ENCODE measurements around the gene CEP350. TPM values are rescaled to one million over a fixed set of nuclear protein-coding genes. Genes with fewer than 3 reads are reported as not detected.

Gene CEP350
- total and polyA plus RNA-seq, 10 of the 15 experiments (the other 5 are each of a cell fraction or from before 2014, with no cell fraction given) = 5.2 to 46.0 (median 23.1) TPM

- BruUV-seq (replicated peaks) = no TSS peak
- no peaks in the 10 kb centered on the region for H3K4me1 ChIP-seq (ENCODE audit: control insufficient read depth, insufficient read depth, low read length)
- FAIRE-seq = no peak
- H3K27ac ChIP-seq (ENCODE audit: control insufficient read depth, insufficient read depth) = no peak overlapping the region
- no peaks in the 10 kb centered on the region for H3K27me3 ChIP-seq (replicated peaks in 1 of 2; ENCODE audit: control insufficient read depth in 2 of 2, insufficient read depth in 2 of 2, low read length in 1 of 2)
- ChIA-PET POLR2A (no interaction called here), CTCF (interaction anchor here (0.6 kb wide), 1 partner anchor 310 kb away, joined by 4 read pairs; no protein-coding TSS in a partner anchor), SMC1A (ENCODE audit: uncharacterized antibody, unreplicated experiment) (interaction anchor here (1.7 kb wide), 1 partner anchor 67 kb away, joined by 7 read pairs; no protein-coding TSS in a partner anchor), RAD21 (ENCODE audit: unreplicated experiment) (no interaction called here)
- no peak for DNase-seq (ENCODE audit: low read depth, low spot score)
- no peaks in the 10 kb centered on the region for H3K79me2 ChIP-seq (ENCODE audit: control insufficient read depth, insufficient read depth, low read length)
- no peaks in the 10 kb centered on the region for H3K9me3 ChIP-seq (replicated peaks; ENCODE audit: control insufficient read depth, insufficient read depth, low read length)
- intact Hi-C loops (cut with micrococcal nuclease; ENCODE audit: unreplicated experiment) = no loop called here
- no peak overlapping the region for H3K4me3 ChIP-seq
- no peaks in the 10 kb centered on the region for H4K20me1 ChIP-seq (ENCODE audit: control insufficient read depth, insufficient read depth)
- H3K36me3 ChIP-seq (ENCODE audit: control insufficient read depth in 2 of 2, insufficient read depth in 2 of 2, low read length in 1 of 2) = peaks cover 0 to 17% of the 10 kb centered on the region in 2 experiments; a peak in 2 of 4 replicates
- ATAC-seq = no peak
- no peak overlapping the region for H3K9ac ChIP-seq (ENCODE audit: control insufficient read depth, insufficient read depth, low read length)
- in situ Hi-C loops (cut with MboI) = no loop called here
- no peak overlapping the region for H3K4me2 ChIP-seq (ENCODE audit: control insufficient read depth, insufficient read depth)
- no peak overlapping the region for H2AFZ ChIP-seq (ENCODE audit: control insufficient read depth, low read depth, low read length)
- 58% methylated on average over 2 of the region's 2 CpGs for WGBS (ENCODE audit: insufficient coverage, insufficient replicate concordance, low lambda C conversion rate, missing lambda C conversion rate)
- no peak for TF ChIP-seq CBX5 (IDR thresholded peaks at IDR 0.05; ENCODE audit: low read depth)
- no peak for TF ChIP-seq BRCA1 (IDR thresholded peaks at IDR 0.05; ENCODE audit: low read depth, low read length)
Observed at GRCh38 chr1:180112091-180112490, 157.5 kb downstream of the CEP350 start.

- H3K4me1 ChIP-seq (ENCODE audit: control insufficient read depth, insufficient read depth, low read length) = no peaks in the 10 kb centered on the region
- BruUV-seq (replicated peaks) = no TSS peak
- CTCF ChIA-PET = interaction anchor here (0.8 to 1.4 kb wide), 2 partner anchors 66 to 361 kb away, joined by 3 to 6 read pairs; no protein-coding TSS in a partner anchor
- peaks cover 0 to 17% of the 10 kb centered on the region in 2 experiments; a peak in 2 of 4 replicates for H3K36me3 ChIP-seq (ENCODE audit: control insufficient read depth in 2 of 2, insufficient read depth in 2 of 2, low read length in 1 of 2)
- no peaks in the 10 kb centered on the region for H3K27me3 ChIP-seq (replicated peaks in 1 of 2; ENCODE audit: control insufficient read depth in 2 of 2, insufficient read depth in 2 of 2, low read length in 1 of 2)
- DNase-seq (ENCODE audit: low read depth, low spot score) (no peak), FAIRE-seq (no peak), ATAC-seq (no peak)
- intact Hi-C loops (cut with micrococcal nuclease; ENCODE audit: unreplicated experiment) = no loop called here
- WGBS (ENCODE audit: insufficient coverage, insufficient replicate concordance, low lambda C conversion rate, missing lambda C conversion rate) = 70% methylated on average over 2 of the region's 2 CpGs
- H2AFZ ChIP-seq (ENCODE audit: control insufficient read depth, low read depth, low read length) = no peak overlapping the region
- RAD21 ChIA-PET (ENCODE audit: unreplicated experiment) = no interaction called here
- POLR2A ChIA-PET = no interaction called here
- H3K27ac ChIP-seq (ENCODE audit: control insufficient read depth, insufficient read depth) = no peak overlapping the region
- H3K4me2 ChIP-seq (ENCODE audit: control insufficient read depth, insufficient read depth) = no peak overlapping the region
- H3K9me3 ChIP-seq (replicated peaks; ENCODE audit: control insufficient read depth, insufficient read depth, low read length) = no peaks in the 10 kb centered on the region
- in situ Hi-C loops (cut with MboI) = no loop called here
- H3K79me2 ChIP-seq (ENCODE audit: control insufficient read depth, insufficient read depth, low read length) = no peaks in the 10 kb centered on the region
- SMC1A ChIA-PET (ENCODE audit: uncharacterized antibody, unreplicated experiment) = interaction anchor here (0.6 to 1.7 kb wide), 3 partner anchors 66 to 81 kb away, joined by 3 to 7 read pairs (median 6); no protein-coding TSS in a partner anchor
- no peak overlapping the region for H3K9ac ChIP-seq (ENCODE audit: control insufficient read depth, insufficient read depth, low read length)
- no peaks in the 10 kb centered on the region for H4K20me1 ChIP-seq (ENCODE audit: control insufficient read depth, insufficient read depth)
- no peak overlapping the region for H3K4me3 ChIP-seq
- TF ChIP-seq CHD4 (IDR thresholded peaks at IDR 0.05) = no peak
- no peak for TF ChIP-seq RELA (IDR thresholded peaks at IDR 0.05; ENCODE audit: borderline replicate concordance, partially characterized antibody)
- TF ChIP-seq TBL1XR1 (IDR thresholded peaks at IDR 0.05; ENCODE audit: low read depth, low read length) = no peak
- no peak for TF ChIP-seq IRF3 (IDR thresholded peaks at IDR 0.05)
- no peak for TF ChIP-seq NBN (IDR thresholded peaks at IDR 0.05)
- no peak for TF ChIP-seq BCLAF1 (IDR thresholded peaks at IDR 0.05)
- no peak for TF ChIP-seq STAT3 (IDR thresholded peaks at IDR 0.05; ENCODE audit: low read depth, low read length)
- TF ChIP-seq BHLHE40 (IDR thresholded peaks at IDR 0.05; ENCODE audit: borderline replicate concordance in 1 of 2, low read depth in 2 of 2, low read length in 1 of 2) = no peak
- TF ChIP-seq ZNF24 (IDR thresholded peaks at IDR 0.05) = no peak
Observed at GRCh38 chr1:180112984-180113647, 158.5 kb downstream of the CEP350 start.

All from GM12878 (cell line).